Parathyroid adenoma (tissue), 2 donors: ENCODE measurements around the gene PIAS1.

ENCODE experiments used
- H2AFZ ChIP-seq: fragments of 300-600 bp; sonication (generic); one replicate; pipeline ENCODE4 v1.7.0; 2017; ENCODE audit warnings: antibody characterized with exemption, mild to moderate bottlenecking
- H3K27ac ChIP-seq: fragments of 300-600 bp; sonication (generic); one replicate; pipeline ENCODE4 v1.7.0; 2017
- H3K27me3 ChIP-seq: fragments of 300-600 bp; sonication (generic); one replicate; pipeline ENCODE4 v1.7.0; 2017; ENCODE audit warnings: low read length; ENCODE audit not compliant: control insufficient read depth, insufficient read depth
- H3K36me3 ChIP-seq: fragments of 300-600 bp; sonication (generic); one replicate; pipeline ENCODE4 v1.7.0; 2017; ENCODE audit warnings: low read length; ENCODE audit not compliant: control insufficient read depth, insufficient read depth
- H3K4me1 ChIP-seq: fragments of 300-600 bp; sonication (generic); one replicate; pipeline ENCODE4 v1.7.0; 2017; ENCODE audit warnings: control low read depth
- H3K4me2 ChIP-seq: fragments of 300-600 bp; sonication (generic); one replicate; pipeline ENCODE4 v1.7.0; 2017; ENCODE audit warnings: low read length
- H3K4me3 ChIP-seq: fragments of 300-600 bp; sonication (generic); one replicate; pipeline ENCODE4 v1.7.0; 2017; ENCODE audit warnings: low read depth, low read length
- H3K79me2 ChIP-seq: fragments of 300-600 bp; sonication (generic); one replicate; pipeline ENCODE4 v1.7.0; 2017; ENCODE audit warnings: control low read depth
- H3K9ac ChIP-seq: fragments of 300-600 bp; sonication (generic); one replicate; pipeline ENCODE4 v1.7.0; 2017; ENCODE audit warnings: mild to moderate bottlenecking
- H3K9me3 ChIP-seq: fragments of 300-600 bp; sonication (generic); one replicate; pipeline ENCODE4 v1.7.0; 2017; ENCODE audit warnings: low read length; ENCODE audit not compliant: control insufficient read depth
- CTCF ChIP-seq: fragments of 300-600 bp; sonication (generic); IDR thresholded peaks from one replicate; pipeline ENCODE4 v1.7.0; 2017; ENCODE audit warnings: antibody characterized with exemption, mild to moderate bottlenecking
- donor health status: primary hyperparathyroidism.

PIAS1 gene

GRCh38 chr15:68114356-68114755 lies 60.2 kb downstream of the PIAS1 start:
- peaks cover 23% of the 10 kb centered on the region for H3K79me2 ChIP-seq
- no peak overlapping the region for H2AFZ ChIP-seq
- no peak overlapping the region for H3K9ac ChIP-seq
- H3K27me3 ChIP-seq: no peaks in the 10 kb centered on the region
- peak overlapping the region; percentile 21 for H3K4me2 ChIP-seq
- peaks cover 7% of the 10 kb centered on the region for H3K4me1 ChIP-seq
- H3K4me3 ChIP-seq: peak overlapping the region; percentile 46
- H3K9me3 ChIP-seq: no peaks in the 10 kb centered on the region
- no peaks in the 10 kb centered on the region for H3K36me3 ChIP-seq
- no peak for TF ChIP-seq CTCF
- no peak overlapping the region for H3K27ac ChIP-seq

- no peak overlapping the region for H3K9ac ChIP-seq
- peaks cover 20% of the 10 kb centered on the region for H3K79me2 ChIP-seq
- H3K36me3 ChIP-seq: no peaks in the 10 kb centered on the region
- H3K4me3 ChIP-seq: no peak overlapping the region
- H2AFZ ChIP-seq: no peak overlapping the region
- H3K27me3 ChIP-seq: no peaks in the 10 kb centered on the region
- no peaks in the 10 kb centered on the region for H3K9me3 ChIP-seq
- H3K4me1 ChIP-seq: peaks cover 7% of the 10 kb centered on the region
- TF ChIP-seq CTCF: no peak
- H3K4me2 ChIP-seq: peak overlapping the region; percentile 21
- no peak overlapping the region for H3K27ac ChIP-seq
These were observed 60.7 kb downstream of the PIAS1 start for GRCh38 chr15:68114840-68115239.

GRCh38 chr15:68124700-68125099 lies 70.6 kb downstream of the PIAS1 start:
- no peak overlapping the region for H3K4me3 ChIP-seq
- no peaks in the 10 kb centered on the region for H3K9me3 ChIP-seq
- no peaks in the 10 kb centered on the region for H3K27me3 ChIP-seq
- no peak overlapping the region for H3K27ac ChIP-seq
- no peak overlapping the region for H2AFZ ChIP-seq
- H3K4me2 ChIP-seq: no peak overlapping the region
- H3K9ac ChIP-seq: no peak overlapping the region
- TF ChIP-seq CTCF: no peak
- H3K79me2 ChIP-seq: peaks cover 10% of the 10 kb centered on the region
- no peaks in the 10 kb centered on the region for H3K36me3 ChIP-seq
- H3K4me1 ChIP-seq: no peaks in the 10 kb centered on the region

GRCh38 chr15:68126396-68126795 lies 72.3 kb downstream of the PIAS1 start:
- no peak overlapping the region for H3K4me3 ChIP-seq
- H3K36me3 ChIP-seq: no peaks in the 10 kb centered on the region
- no peak overlapping the region for H3K27ac ChIP-seq
- peaks cover 3% of the 10 kb centered on the region for H3K79me2 ChIP-seq
- H3K27me3 ChIP-seq: no peaks in the 10 kb centered on the region
- H3K9ac ChIP-seq: no peak overlapping the region
- H3K4me1 ChIP-seq: no peaks in the 10 kb centered on the region
- no peak for TF ChIP-seq CTCF
- no peaks in the 10 kb centered on the region for H3K9me3 ChIP-seq
- H3K4me2 ChIP-seq: no peak overlapping the region
- H2AFZ ChIP-seq: no peak overlapping the region

GRCh38 chr15:68129072-68129471 lies 75.0 kb downstream of the PIAS1 start:
- no peak for TF ChIP-seq CTCF
- Histone ChIP-seq H3K36me3 (no peaks in the 10 kb centered on the region), H3K4me1 (no peaks in the 10 kb centered on the region), H3K9me3 (no peaks in the 10 kb centered on the region), H3K27ac (no peak overlapping the region), H3K9ac (no peak overlapping the region), H3K79me2 (no peaks in the 10 kb centered on the region), H3K27me3 (no peaks in the 10 kb centered on the region), H3K4me2 (no peak overlapping the region), H3K4me3 (no peak overlapping the region), H2AFZ (no peak overlapping the region)
